Fibroblast of skin of back (primary cell): Measurements from ENCODE around the gene TEAD1. TPM values are rescaled to one million over a fixed set of nuclear protein-coding genes. Genes with fewer than 3 reads are reported as not detected.
A peak's percentile ranks its signal among the peaks of the same experiment; 100 is the strongest.

Experiments used
- DNase-seq: peaks from one replicate; pipeline ENCODE4 v3.0.0-alpha.2; 2013
- polyA plus RNA-seq, 2 experiments: library from polyadenylated mRNA; unstranded; fragments of 120-200 nt; gene quantifications; one replicate each; pipeline ENCODE4 v1.2.1, GENCODE V29; 2013; ENCODE audit not compliant: insufficient read length in 2 of 2

Gene TEAD1
- 103 TPM for polyA plus RNA-seq (2013, experiment 1 of 2; ENCODE audit: insufficient read length)
- 149 TPM for polyA plus RNA-seq (2013, experiment 2 of 2; ENCODE audit: insufficient read length)

DNA sequence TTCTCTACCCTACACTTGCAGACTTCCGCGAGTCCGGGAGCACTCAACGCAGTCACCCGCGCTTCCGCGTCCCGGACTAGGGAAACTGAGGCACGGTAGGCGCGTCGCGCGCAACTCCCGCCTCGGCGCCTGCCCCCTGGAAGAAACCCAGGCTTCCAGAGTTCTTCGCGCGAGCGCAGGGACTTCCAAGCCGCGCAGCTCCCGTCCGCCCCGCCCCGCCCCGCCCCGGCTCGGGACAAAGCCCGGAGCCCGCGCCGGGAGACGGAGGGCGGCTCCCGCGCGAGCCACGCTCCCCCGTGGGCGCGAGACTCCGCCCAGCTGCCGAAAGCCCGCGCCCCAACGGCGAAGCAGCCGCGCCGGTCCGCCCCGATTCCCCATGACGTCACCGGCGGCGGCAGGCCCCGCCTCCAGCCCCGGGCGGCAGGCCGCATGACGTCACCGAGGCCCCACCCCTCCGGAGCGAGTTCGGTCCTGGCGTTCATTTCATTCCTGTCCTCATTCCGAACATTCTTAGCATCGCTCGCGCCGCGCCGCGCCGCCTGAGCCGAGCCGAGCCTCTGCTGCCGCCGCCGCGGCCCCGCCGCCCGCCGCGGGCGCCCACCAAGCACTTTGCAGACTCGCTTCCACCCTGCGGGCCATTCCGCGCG is at the start of gene TEAD1:
Gene TEAD1, plus strand, starts transcription at position 498 of the 647 bp plus-strand sequence.
- DNase-seq, result peak; percentile 95

DNA sequence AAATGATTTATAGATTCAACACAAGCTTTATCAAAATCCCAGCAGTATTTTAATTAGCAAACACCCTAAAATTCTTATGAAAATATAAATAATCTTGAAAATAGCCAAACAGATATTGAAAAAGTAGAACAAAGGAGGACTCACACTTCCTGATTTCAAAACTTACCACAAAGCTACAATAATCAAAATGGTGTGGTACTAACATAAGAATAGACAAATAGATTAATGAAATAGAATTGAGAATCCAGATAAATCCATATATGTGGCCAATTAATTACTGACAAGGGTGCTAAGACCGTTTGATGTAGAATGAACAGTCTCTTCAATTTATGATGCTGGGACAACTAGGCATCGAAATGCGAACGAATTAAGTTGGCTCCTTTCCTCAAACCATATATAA is 49.6 kb upstream of the TEAD1 start:
- no peak for DNase-seq

- DNase-seq, result peak; percentile 96
Observed at GRCh38 chr11:12625438-12626071, 48.7 kb upstream of the TEAD1 start.

- DNase-seq, result no peak
Observed at GRCh38 chr11:12626616-12627015, 47.6 kb upstream of the TEAD1 start.

DNA sequence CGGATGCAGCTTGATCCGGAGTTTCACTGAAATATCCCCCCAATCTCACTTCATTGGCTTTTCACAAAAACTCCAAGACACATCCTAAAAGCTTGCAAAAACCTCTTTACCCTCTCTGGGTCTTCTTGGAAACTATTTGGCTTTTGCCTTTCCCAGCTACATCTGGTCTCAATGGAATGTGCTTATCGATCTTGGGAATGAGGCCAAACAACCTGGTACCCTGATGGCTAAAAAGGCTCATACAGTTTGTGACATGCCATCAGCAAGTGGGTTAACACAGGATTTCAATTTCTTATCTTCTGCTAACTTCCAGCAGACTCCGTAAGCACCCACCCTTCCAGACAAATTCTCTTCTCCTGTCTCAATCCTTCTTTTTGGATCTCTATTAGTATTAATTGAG is 45.9 kb upstream of the TEAD1 start:
- no peak for DNase-seq

GRCh38 chr11:12629601-12630313 is 44.5 kb upstream of the TEAD1 start:
- DNase-seq, result peak; percentile 77

DNA sequence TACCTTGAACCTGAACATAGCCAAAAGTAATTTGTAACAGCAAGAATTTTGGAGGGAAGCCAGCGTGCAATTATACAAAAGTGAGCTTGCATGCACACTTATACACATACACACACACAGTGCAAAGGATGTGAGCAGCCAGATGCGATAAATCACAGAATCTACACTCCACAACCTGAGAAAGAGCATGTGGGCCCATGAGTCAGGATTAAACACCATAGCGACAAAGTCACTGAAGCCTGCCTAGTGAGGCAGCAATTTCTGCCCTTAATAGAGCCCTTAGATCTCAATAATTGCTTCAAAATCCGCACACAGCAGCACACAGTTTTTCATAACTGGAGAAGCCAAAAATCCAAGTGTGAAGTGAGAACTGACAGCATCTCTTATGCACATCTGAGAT is 42.6 kb upstream of the TEAD1 start:
- DNase-seq, result no peak

GRCh38 chr11:12634329-12634728 is 39.9 kb upstream of the TEAD1 start:
- DNase-seq, result no peak

GRCh38 chr11:12636871-12637410 is 37.3 kb upstream of the TEAD1 start:
- no peak for DNase-seq

- DNase-seq, result no peak
Observed at GRCh38 chr11:12639388-12639787, 34.8 kb upstream of the TEAD1 start.

DNA sequence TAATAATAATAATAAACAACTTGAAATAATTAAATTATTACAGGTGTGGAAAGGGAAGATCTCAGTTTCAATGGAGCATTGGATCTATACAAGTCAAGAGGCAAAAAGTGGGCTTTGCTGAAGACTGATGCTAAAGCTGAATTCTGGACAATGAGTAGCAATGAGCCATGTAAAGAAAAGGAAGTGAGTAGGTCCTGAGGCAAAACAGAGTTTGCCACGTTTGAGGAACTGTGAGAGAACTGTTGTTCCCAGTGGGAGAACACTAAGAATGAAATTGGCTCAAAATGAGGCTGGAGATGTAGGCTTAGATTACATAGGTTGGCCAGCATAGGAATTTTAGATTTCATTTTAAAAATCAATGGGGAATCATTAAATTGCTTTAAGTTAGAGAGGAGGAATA is 33.9 kb upstream of the TEAD1 start:
- DNase-seq, result no peak

GRCh38 chr11:12640926-12641849 is 33.0 kb upstream of the TEAD1 start:
- DNase-seq, result no peak

- peak; percentile 31 for DNase-seq
Observed at GRCh38 chr11:12642040-12642439, 32.2 kb upstream of the TEAD1 start.

GRCh38 chr11:12642806-12643428 is 31.3 kb upstream of the TEAD1 start:
- no peak for DNase-seq

GRCh38 chr11:12646478-12646877 is 27.7 kb upstream of the TEAD1 start:
- DNase-seq, result no peak

GRCh38 chr11:12653729-12654128 is 20.5 kb upstream of the TEAD1 start:
- no peak for DNase-seq

DNA sequence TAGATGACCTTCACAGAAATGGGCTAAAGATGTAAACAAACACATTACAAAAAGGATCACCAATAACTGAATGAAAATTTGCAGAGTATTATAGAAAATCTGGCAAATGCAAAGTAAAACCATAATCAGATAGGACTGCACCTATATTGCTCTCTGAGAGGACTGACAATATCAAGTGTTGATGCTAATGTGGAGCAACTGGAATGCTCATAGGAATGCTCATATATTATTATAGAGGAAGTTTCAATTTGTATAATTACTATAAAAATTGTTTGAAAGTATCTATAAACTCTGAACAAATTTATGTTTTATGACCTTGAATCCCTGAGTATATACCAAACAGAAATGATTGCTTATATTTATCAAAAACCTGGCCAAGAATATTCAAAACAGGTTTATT is 18.4 kb upstream of the TEAD1 start:
- no peak for DNase-seq

DNA sequence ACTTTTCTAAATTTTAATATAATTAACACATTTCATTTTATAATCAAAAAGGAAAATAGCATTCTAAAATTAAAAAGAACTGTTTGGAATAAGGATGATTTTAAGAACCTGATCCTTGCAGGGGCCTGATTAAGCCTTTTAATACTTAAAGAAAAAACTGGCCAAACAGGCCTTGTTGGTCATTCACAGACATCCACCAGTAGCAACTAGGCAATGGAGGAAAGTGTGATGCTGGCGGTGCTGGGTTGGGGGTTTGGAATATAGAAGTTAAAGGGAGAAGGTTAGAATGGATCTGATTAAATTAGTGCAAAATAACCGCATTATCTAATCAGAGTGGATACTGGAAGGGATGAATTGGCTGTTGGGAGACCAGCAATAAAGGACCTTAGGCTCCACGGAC is 16.9 kb upstream of the TEAD1 start:
- no peak for DNase-seq

DNA sequence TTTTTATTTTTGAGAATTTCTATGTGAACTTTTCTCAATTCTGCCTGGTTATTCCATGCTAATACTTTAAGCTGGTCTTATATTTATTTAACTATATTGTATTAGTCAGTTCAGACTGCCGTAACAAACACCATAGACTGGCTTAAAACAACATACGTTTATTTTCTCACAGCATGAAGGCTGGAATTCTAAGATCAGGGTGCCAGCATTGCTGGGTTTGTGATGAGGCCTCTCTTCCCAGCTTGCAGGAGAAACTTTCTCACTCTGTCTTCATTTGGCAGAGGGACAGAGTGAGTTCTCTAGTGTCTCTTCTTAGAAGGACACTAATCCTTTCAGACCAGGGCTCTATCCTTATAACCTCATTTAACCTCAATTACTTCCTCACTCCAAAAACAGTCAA is 16.2 kb upstream of the TEAD1 start:
- no peak for DNase-seq

DNA sequence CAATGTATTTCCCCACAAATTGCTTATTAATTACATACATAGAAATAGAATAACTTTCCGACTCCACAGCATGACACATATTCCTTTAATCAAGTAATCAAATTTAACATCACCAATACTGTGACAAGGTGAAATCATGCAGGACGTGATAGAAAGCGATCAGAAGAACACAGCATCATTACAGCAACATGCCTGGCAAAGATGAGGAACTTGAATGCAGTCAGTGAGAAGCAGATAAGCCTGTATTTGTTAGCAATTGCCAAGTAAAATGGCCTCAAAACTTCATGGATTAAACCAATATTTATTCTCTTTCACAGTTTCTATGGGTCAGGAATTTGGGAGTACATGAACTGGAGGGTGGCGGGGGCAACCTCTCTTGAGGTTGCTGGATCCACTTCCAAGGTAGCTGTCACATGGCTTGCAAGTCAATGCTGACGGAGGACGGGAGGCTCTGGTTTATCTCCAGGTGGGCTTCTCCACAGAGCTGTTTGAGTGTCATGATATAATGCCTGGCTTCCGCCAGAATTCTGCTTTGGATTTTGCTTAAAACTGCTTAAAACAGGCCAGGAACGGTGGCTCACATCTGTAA is 12.0 kb upstream of the TEAD1 start:
- no peak for DNase-seq

DNA sequence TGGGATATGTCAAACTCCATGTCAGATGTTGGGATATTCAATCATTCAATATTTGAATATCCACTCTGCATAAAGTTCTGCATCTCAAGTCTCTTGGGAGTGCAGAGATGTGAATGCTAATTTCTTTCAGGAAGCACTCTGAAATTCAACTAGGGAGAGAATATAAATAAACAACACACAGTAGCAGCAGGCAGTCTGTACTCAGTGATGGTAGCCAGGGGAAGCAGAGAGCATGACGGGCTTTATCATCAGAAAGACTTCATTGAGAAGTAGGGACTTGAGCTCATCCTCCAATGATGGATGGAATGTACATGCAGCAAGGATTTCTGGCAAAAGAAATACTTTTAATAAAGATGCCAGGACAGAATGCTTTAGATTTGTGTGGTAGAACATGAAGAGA is 9.8 kb upstream of the TEAD1 start:
- no peak for DNase-seq

- no peak for DNase-seq
Observed at GRCh38 chr11:12666915-12667314, 7.3 kb upstream of the TEAD1 start.
